CD4-positive, alpha-beta T cell (primary cell): ENCODE measurements around the gene CXCL1. TPM values are rescaled to one million over a fixed set of nuclear protein-coding genes. Genes with fewer than 3 reads are reported as not detected.

Experiments
- ATAC-seq: fragments of 200-7000 bp; cut with Tn5 transposase; one replicate; pipeline ENCODE4 v1.10.0; 2022; ENCODE audit warnings: mild to moderate bottlenecking; ENCODE audit not compliant: poor library complexity
- CTCF ChIA-PET: fragments of 350-600 bp; sonication (Branson Sonifier 250); formaldehyde crosslinking; loops from one replicate; lab custom pipeline; 2021; ENCODE audit warnings: antibody characterized with exemption, inconsistent platforms; lab: Charles Lee
- POLR2A ChIA-PET: fragments of 350-600 bp; sonication (Branson Sonifier 250); formaldehyde crosslinking; loops from one replicate; lab custom pipeline; 2021; ENCODE audit warnings: antibody characterized with exemption, inconsistent platforms; lab: Charles Lee
- DNase-seq, 14 experiments: peaks; one replicate each; pipeline ENCODE4 v3.0.0-alpha.2; 2013 to 2020; ENCODE audit warnings: mixed read lengths in 2 of 14
- H3K27ac ChIP-seq, 2 donors: one replicate each; pipeline versions ENCODE4 v1.5.1 to v1.7.0; 2013; ENCODE audit warnings: low read length in 2 of 2, low read depth in 1 of 2, mild to moderate bottlenecking in 1 of 2
- H3K27me3 ChIP-seq, 2 experiments: 1 replicate in 1 of 2; 2 replicates in 1 of 2; pipeline versions ENCODE4 v1.6.1 to v1.7.0; 2013; ENCODE audit warnings: low read length in 2 of 2, control low read depth in 1 of 2, mild to moderate bottlenecking in 1 of 2, moderate library complexity in 1 of 2; ENCODE audit not compliant: insufficient read depth in 2 of 2, control insufficient read depth in 1 of 2
- H3K36me3 ChIP-seq: one replicate; pipeline ENCODE4 v1.6.1; 2013; ENCODE audit warnings: low read length, control low read depth; ENCODE audit not compliant: insufficient read depth
- H3K4me1 ChIP-seq: one replicate; pipeline ENCODE4 v1.6.1; 2013; ENCODE audit warnings: low read length, control low read depth; ENCODE audit not compliant: insufficient read depth
- H3K4me3 ChIP-seq: one replicate; pipeline ENCODE4 v1.5.1; 2013; ENCODE audit warnings: mild to moderate bottlenecking, low read length, moderate library complexity
- H3K9me3 ChIP-seq, 2 experiments: 1 replicate in 1 of 2; 2 replicates in 1 of 2; pipeline versions ENCODE4 v1.6.1 to v1.7.0; 2013; ENCODE audit warnings: low read length in 2 of 2, mild to moderate bottlenecking in 2 of 2, control low read depth in 1 of 2, moderate library complexity in 1 of 2; ENCODE audit not compliant: control insufficient read depth in 1 of 2, insufficient read depth in 1 of 2
- H3K27ac Mint-ChIP-seq: one replicate; pipeline ENCODE4 v1.8.0; 2020; ENCODE audit warnings: mixed read lengths
- H3K27me3 Mint-ChIP-seq: one replicate; pipeline ENCODE4 v1.8.0; 2021; ENCODE audit warnings: mixed read lengths
- H3K36me3 Mint-ChIP-seq: one replicate; pipeline ENCODE4 v1.8.0; 2021; ENCODE audit warnings: low read depth, mixed read lengths
- H3K4me1 Mint-ChIP-seq: one replicate; pipeline ENCODE4 v1.8.0; 2021; ENCODE audit warnings: low read depth, mixed read lengths
- H3K4me3 Mint-ChIP-seq: one replicate; pipeline ENCODE4 v1.8.0; 2020; ENCODE audit warnings: mild to moderate bottlenecking, mixed read lengths
- H3K9me3 Mint-ChIP-seq: one replicate; pipeline ENCODE4 v1.8.0; 2020; ENCODE audit warnings: mixed read lengths
- CTCF ChIP-seq: fragments of 200-600 bp; IDR thresholded peaks from one replicate; pipeline ENCODE4 v1.8.0; 2022; ENCODE audit warnings: antibody characterized with exemption, mild to moderate bottlenecking
- intact Hi-C, 2 experiments: fragments of 100-400 bp; cut with DNase I in 1 of 2; cut with micrococcal nuclease in 1 of 2; formaldehyde crosslinking; loops; one replicate each; pipeline versions ENCODE4 v1.15.1 to v1.9.0; 2023 to 2025; cut with DNase I, micrococcal nuclease
- total RNA-seq, 174 experiments: library from RNA in 2 of 174; stranded (reverse) in 2 of 174; gene quantifications; one replicate each; pipeline ENCODE4 v1.2.3 and lab custom pipeline; 2021 to 2026

Gene CXCL1
- total RNA-seq, 2 experiments from 2014 or later: not detected

- Histone ChIP-seq H3K27me3 (no peaks in the 10 kb centered on the region), H3K9me3 (no peaks in the 10 kb centered on the region), H3K36me3 (no peaks in the 10 kb centered on the region), H3K27ac (no peak overlapping the region), H3K4me1 (no peaks in the 10 kb centered on the region), H3K4me3 (no peak overlapping the region)
- no peak for ATAC-seq
- ChIA-PET CTCF (no interaction called here), POLR2A (no interaction called here)
- Mint-ChIP-seq H3K36me3 (no peaks in the 10 kb centered on the region), H3K4me1 (no peaks in the 10 kb centered on the region), H3K4me3 (no peak overlapping the region), H3K27ac (no peak overlapping the region), H3K27me3 (peaks cover 8% of the 10 kb centered on the region), H3K9me3 (no peaks in the 10 kb centered on the region)
- TF ChIP-seq CTCF: no peak
- DNase-seq: no peak
- intact Hi-C loops: no loop called here
Observed at GRCh38 chr4:73860917-73861316, 8.3 kb upstream of the CXCL1 start.

- Histone ChIP-seq H3K4me3 (no peak overlapping the region), H3K9me3 (no peaks in the 10 kb centered on the region), H3K27ac (no peak overlapping the region), H3K4me1 (no peaks in the 10 kb centered on the region), H3K27me3 (no peaks in the 10 kb centered on the region), H3K36me3 (no peaks in the 10 kb centered on the region)
- H3K9me3 Mint-ChIP-seq: no peaks in the 10 kb centered on the region
- H3K27ac Mint-ChIP-seq: no peak overlapping the region
- no peaks in the 10 kb centered on the region for H3K36me3 Mint-ChIP-seq
- intact Hi-C loops: no loop called here
- CTCF ChIA-PET: no interaction called here
- peaks cover 10% of the 10 kb centered on the region for H3K27me3 Mint-ChIP-seq
- POLR2A ChIA-PET: interaction anchor here (0.6 kb wide), 1 partner anchor 256 kb away, joined by 4 read pairs; no protein-coding TSS in a partner anchor
- no peak for ATAC-seq
- TF ChIP-seq CTCF: no peak
- DNase-seq: no peak
- H3K4me1 Mint-ChIP-seq: no peaks in the 10 kb centered on the region
- no peak overlapping the region for H3K4me3 Mint-ChIP-seq
Observed at GRCh38 chr4:73862322-73862721, 6.9 kb upstream of the CXCL1 start.

GRCh38 chr4:73864365-73864764 lies 4.8 kb upstream of the CXCL1 start:
- POLR2A ChIA-PET: no interaction called here
- H3K36me3 Mint-ChIP-seq: no peaks in the 10 kb centered on the region
- Histone ChIP-seq H3K27me3 (peaks cover 3 to 7% of the 10 kb centered on the region in 2 experiments), H3K27ac (no peak overlapping the region), H3K4me1 (no peaks in the 10 kb centered on the region), H3K36me3 (no peaks in the 10 kb centered on the region), H3K4me3 (no peak overlapping the region), H3K9me3 (peaks cover 0 to 9% of the 10 kb centered on the region in 2 experiments)
- no peak overlapping the region for H3K27ac Mint-ChIP-seq
- DNase-seq (no peak), ATAC-seq (no peak)
- no peak for TF ChIP-seq CTCF
- intact Hi-C loops: no loop called here
- H3K9me3 Mint-ChIP-seq: no peaks in the 10 kb centered on the region
- H3K27me3 Mint-ChIP-seq: peaks cover 24% of the 10 kb centered on the region
- CTCF ChIA-PET: no interaction called here
- no peaks in the 10 kb centered on the region for H3K4me1 Mint-ChIP-seq
- H3K4me3 Mint-ChIP-seq: no peak overlapping the region
